Endothelial cell of umbilical vein (primary cell): ENCODE data around the gene SLC22A3. TPM values are rescaled to one million over a fixed set of nuclear protein-coding genes. Genes with fewer than 3 reads are reported as not detected.

Source experiments
- BruUV-seq: library from RNA; stranded (reverse); fragments of 400-500 nt; replicated peaks from 2 replicates; lab custom pipeline; 2021; lab: Mats Ljungman, UMichigan
- CTCF ChIA-PET: fragments of 300-600, 350-600 bp; sonication (Branson Sonifier 250); formaldehyde crosslinking; loops from one replicate; lab custom pipeline; 2021; ENCODE audit warnings: antibody characterized with exemption, inconsistent platforms; lab: Charles Lee
- POLR2A ChIA-PET: fragments of 300-600, 350-600 bp; sonication (Branson Sonifier 250); formaldehyde crosslinking; loops from one replicate; lab custom pipeline; 2021; ENCODE audit warnings: antibody characterized with exemption, inconsistent platforms; lab: Charles Lee
- DNase-seq: peaks from one replicate; pipeline ENCODE4 v3.0.0-alpha.2; 2011; ENCODE audit warnings: low read depth, low spot score
- FAIRE-seq: peaks from 2 replicates; lab custom pipeline; 2011; peaks lifted over from hg19 to GRCh38; lab: Jason Lieb, UNC
- H2AFZ ChIP-seq: 2 replicates; pipeline ENCODE4 v1.6.0; 2012; ENCODE audit warnings: low read depth, low read length, control low read depth, inconsistent platforms
- H3K27ac ChIP-seq: 2 replicates; pipeline ENCODE4 v1.5.1; 2011; ENCODE audit warnings: low read depth, mild to moderate bottlenecking, control low read depth, low read length, moderate library complexity; ENCODE audit not compliant: insufficient read depth
- H3K27me3 ChIP-seq, 2 experiments: 2 replicates each; pipeline versions ENCODE4 v1.6.0 to v1.6.1; 2011; ENCODE audit warnings: low read length in 2 of 2, mixed read lengths in 1 of 2; ENCODE audit not compliant: control insufficient read depth in 2 of 2, insufficient read depth in 2 of 2
- H3K36me3 ChIP-seq, 2 experiments: 2 replicates in 1 of 2; 3 replicates in 1 of 2; pipeline ENCODE4 v1.5.1; 2011; ENCODE audit warnings: low read length in 2 of 2, mild to moderate bottlenecking in 1 of 2, moderate library complexity in 1 of 2; ENCODE audit not compliant: control insufficient read depth in 2 of 2, insufficient read depth in 2 of 2; ENCODE audit errors: extremely low read depth in 1 of 2
- H3K4me1 ChIP-seq: 3 replicates; pipeline ENCODE4 v1.5.1; 2011; ENCODE audit warnings: mild to moderate bottlenecking, low read length; ENCODE audit not compliant: control insufficient read depth, insufficient read depth; ENCODE audit errors: extremely low read depth
- H3K4me2 ChIP-seq: 2 replicates; pipeline ENCODE4 v1.6.1; 2011; ENCODE audit warnings: low read length, control low read depth, mixed read lengths; ENCODE audit not compliant: insufficient read depth
- H3K4me3 ChIP-seq, 3 experiments: fragments of 200-600 bp in 1 of 3; sonication (generic), shearing (Covaris generic) in 1 of 3; replicated peaks in 1 of 3; 2 replicates each; pipeline ENCODE4 v1.5.1; 2011 to 2016; ENCODE audit warnings: control low read depth in 3 of 3, low read length in 3 of 3, mild to moderate bottlenecking in 2 of 3, inconsistent platforms in 1 of 3, low read depth in 1 of 3, moderate library complexity in 1 of 3; ENCODE audit not compliant: insufficient read depth in 1 of 3
- H3K79me2 ChIP-seq: 2 replicates; pipeline ENCODE4 v1.6.0; 2012; ENCODE audit warnings: low read length, inconsistent platforms; ENCODE audit not compliant: control insufficient read depth, insufficient read depth
- H3K9ac ChIP-seq: replicated peaks from 2 replicates; pipeline ENCODE3; 2011; ENCODE audit warnings: low read length, control low read depth; ENCODE audit not compliant: insufficient read depth; ENCODE audit errors: extremely low read depth
- H3K9me1 ChIP-seq: replicated peaks from 3 replicates; pipeline ENCODE4 v1.6.0; 2011; ENCODE audit warnings: mild to moderate bottlenecking, low read length; ENCODE audit not compliant: control insufficient read depth, insufficient read depth; ENCODE audit errors: extremely low read depth
- H3K9me3 ChIP-seq: replicated peaks from 2 replicates; pipeline ENCODE4 v1.5.1; 2012; ENCODE audit warnings: low read length, inconsistent platforms; ENCODE audit not compliant: control insufficient read depth, insufficient read depth
- H4K20me1 ChIP-seq: replicated peaks from 2 replicates; pipeline ENCODE3; 2011; ENCODE audit warnings: mild to moderate bottlenecking, low read length; ENCODE audit not compliant: control insufficient read depth, insufficient read depth; ENCODE audit errors: extremely low read depth
- EZH2 ChIP-seq: IDR thresholded peaks from 2 replicates; pipeline ENCODE4 v1.6.1; 2012; ENCODE audit warnings: borderline replicate concordance, low read depth, mild to moderate bottlenecking, moderate library complexity, low read length, inconsistent platforms; ENCODE audit not compliant: severe bottlenecking
- FOS ChIP-seq: IDR thresholded peaks from 2 replicates; pipeline ENCODE4 v1.6.1; 2011; ENCODE audit warnings: mild to moderate bottlenecking, low read length, moderate library complexity, borderline replicate concordance; ENCODE audit not compliant: insufficient read depth
- GATA2 ChIP-seq: IDR thresholded peaks from 2 replicates; pipeline ENCODE4 v1.7.0; 2011; ENCODE audit warnings: low read depth, mild to moderate bottlenecking, moderate library complexity, mixed read lengths, low read length; ENCODE audit not compliant: insufficient read length, insufficient read depth
- JUN ChIP-seq: IDR thresholded peaks from 2 replicates; pipeline ENCODE4 v1.6.1; 2011; ENCODE audit warnings: borderline replicate concordance, low read depth; ENCODE audit not compliant: insufficient read length, insufficient read depth
- MYC ChIP-seq: IDR thresholded peaks from one replicate; pipeline ENCODE4 v1.6.1; 2011; ENCODE audit warnings: mild to moderate bottlenecking, low read depth, low read length
- POLR2A ChIP-seq: IDR thresholded peaks from 2 replicates; pipeline ENCODE4 v1.6.1; 2012; ENCODE audit warnings: low read depth, mild to moderate bottlenecking, control low read depth, low read length
- POLR2AphosphoS5 ChIP-seq: IDR thresholded peaks from 2 replicates; pipeline ENCODE4 v1.6.1; 2012; ENCODE audit warnings: low read depth, mild to moderate bottlenecking, control low read depth, low read length, moderate library complexity; ENCODE audit not compliant: insufficient read depth
- dilution Hi-C: fragments of 300-500 bp; cut with MboI; formaldehyde crosslinking; loops from one replicate; pipeline ENCODE4 v1.15.0; 2019; ENCODE audit warnings: low sequenced_read_pairs; ENCODE audit not compliant: extremely low pct_ligation_motif_present
- intact Hi-C: fragments of 100-400 bp; cut with micrococcal nuclease; formaldehyde crosslinking; loops from one replicate; pipeline ENCODE4 v1.10.0; 2022
- polyA plus RNA-seq, 4 experiments: library from polyadenylated mRNA; depleted of rRNA in 3 of 4; stranded (reverse) in 3 of 4; unstranded in 1 of 4; fragments of >200 nt; gene quantifications; 2 replicates each; pipeline versions ENCODE4 v1.2.1 to v1.2.3, GENCODE V29; 2011 to 2012; ENCODE audit warnings: missing spikeins in 1 of 4
- total RNA-seq: library from RNA; stranded (reverse); gene quantifications from 2 replicates; pipeline ENCODE4 v1.2.3, GENCODE V29; 2021
- TF ChIP-seq, protein P1 (sequence below), 2 donors: IDR thresholded peaks; 1 replicate in 1 of 2; 2 replicates in 1 of 2; pipeline ENCODE4 v1.5.1; 2011; ENCODE audit warnings: low read length in 2 of 2, mild to moderate bottlenecking in 2 of 2, moderate library complexity in 2 of 2, control low read depth in 1 of 2, inconsistent platforms in 1 of 2, low read depth in 1 of 2; ENCODE audit not compliant: insufficient read depth in 1 of 2; ENCODE audit errors: extremely low read depth in 1 of 2
- TF ChIP-seq, protein P2 (sequence below): IDR thresholded peaks from 2 replicates; pipeline ENCODE4 v1.6.1; 2011; ENCODE audit not compliant: insufficient read depth, insufficient read length

SLC22A3 gene
- total and polyA plus RNA-seq, 2 donors (not counting 3 experiments of a cell fraction or from before 2014, with no cell fraction given): not detected

DNA sequence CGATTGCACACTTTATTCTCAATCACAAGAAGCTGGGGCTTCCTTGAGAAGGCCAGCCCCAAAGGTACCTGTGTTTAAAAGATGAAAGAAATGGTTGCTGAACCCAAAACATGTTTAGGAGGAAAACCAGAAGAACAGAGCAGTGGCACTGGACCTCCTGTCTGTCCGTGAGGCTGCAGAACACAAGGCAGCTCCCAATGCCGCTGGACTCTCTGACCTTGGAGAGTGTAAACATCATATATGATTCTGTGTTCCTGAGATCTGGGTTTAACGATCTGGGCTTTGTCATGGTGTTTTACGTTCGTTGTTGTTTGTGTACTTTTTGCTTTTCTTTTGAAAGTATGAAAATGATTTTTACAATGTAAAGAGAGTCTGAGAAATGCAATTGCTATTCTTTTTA, 106.1 kb downstream of the SLC22A3 start:
- no peak overlapping the region for H3K27ac ChIP-seq
- no peaks in the 10 kb centered on the region for H3K9me1 ChIP-seq
- H2AFZ ChIP-seq: no peak overlapping the region
- TF ChIP-seq POLR2AphosphoS5: no peak
- TF ChIP-seq, protein P1, sequence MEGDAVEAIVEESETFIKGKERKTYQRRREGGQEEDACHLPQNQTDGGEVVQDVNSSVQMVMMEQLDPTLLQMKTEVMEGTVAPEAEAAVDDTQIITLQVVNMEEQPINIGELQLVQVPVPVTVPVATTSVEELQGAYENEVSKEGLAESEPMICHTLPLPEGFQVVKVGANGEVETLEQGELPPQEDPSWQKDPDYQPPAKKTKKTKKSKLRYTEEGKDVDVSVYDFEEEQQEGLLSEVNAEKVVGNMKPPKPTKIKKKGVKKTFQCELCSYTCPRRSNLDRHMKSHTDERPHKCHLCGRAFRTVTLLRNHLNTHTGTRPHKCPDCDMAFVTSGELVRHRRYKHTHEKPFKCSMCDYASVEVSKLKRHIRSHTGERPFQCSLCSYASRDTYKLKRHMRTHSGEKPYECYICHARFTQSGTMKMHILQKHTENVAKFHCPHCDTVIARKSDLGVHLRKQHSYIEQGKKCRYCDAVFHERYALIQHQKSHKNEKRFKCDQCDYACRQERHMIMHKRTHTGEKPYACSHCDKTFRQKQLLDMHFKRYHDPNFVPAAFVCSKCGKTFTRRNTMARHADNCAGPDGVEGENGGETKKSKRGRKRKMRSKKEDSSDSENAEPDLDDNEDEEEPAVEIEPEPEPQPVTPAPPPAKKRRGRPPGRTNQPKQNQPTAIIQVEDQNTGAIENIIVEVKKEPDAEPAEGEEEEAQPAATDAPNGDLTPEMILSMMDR (IDR thresholded peaks at IDR 0.05; ENCODE audit: extremely low read depth in 1 of 2, insufficient read depth in 1 of 2, low read depth in 1 of 2, low read length in 2 of 2): no peak
- no peak for TF ChIP-seq GATA2
- TF ChIP-seq FOS: no peak
- TF ChIP-seq, protein P2, sequence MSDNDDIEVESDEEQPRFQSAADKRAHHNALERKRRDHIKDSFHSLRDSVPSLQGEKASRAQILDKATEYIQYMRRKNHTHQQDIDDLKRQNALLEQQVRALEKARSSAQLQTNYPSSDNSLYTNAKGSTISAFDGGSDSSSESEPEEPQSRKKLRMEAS: no peak
- no peak for TF ChIP-seq EZH2
- TF ChIP-seq POLR2A: no peak
- no peak for TF ChIP-seq MYC
- no peak for TF ChIP-seq JUN
- H3K4me2 ChIP-seq: no peak overlapping the region
- H3K27me3 ChIP-seq: no peaks in the 10 kb centered on the region
- FAIRE-seq: no peak
- H3K9ac ChIP-seq: no peak overlapping the region
- intact Hi-C loops: no loop called here
- no peaks in the 10 kb centered on the region for H3K79me2 ChIP-seq
- CTCF ChIA-PET: interaction anchor here (1.0 to 3.7 kb wide), 4 partner anchors 79 to 590 kb away, joined by 3 to 96 read pairs (median 18); no protein-coding TSS in a partner anchor
- H3K4me1 ChIP-seq: no peaks in the 10 kb centered on the region
- BruUV-seq: no TSS peak
- no peaks in the 10 kb centered on the region for H3K9me3 ChIP-seq
- POLR2A ChIA-PET: no interaction called here
- H4K20me1 ChIP-seq: no peaks in the 10 kb centered on the region
- DNase-seq: no peak
- H3K4me3 ChIP-seq: no peak overlapping the region
- no peaks in the 10 kb centered on the region for H3K36me3 ChIP-seq
- dilution Hi-C loops: no loop called here
